Measurements from ENCODE around the gene CHIT1.

DNA sequence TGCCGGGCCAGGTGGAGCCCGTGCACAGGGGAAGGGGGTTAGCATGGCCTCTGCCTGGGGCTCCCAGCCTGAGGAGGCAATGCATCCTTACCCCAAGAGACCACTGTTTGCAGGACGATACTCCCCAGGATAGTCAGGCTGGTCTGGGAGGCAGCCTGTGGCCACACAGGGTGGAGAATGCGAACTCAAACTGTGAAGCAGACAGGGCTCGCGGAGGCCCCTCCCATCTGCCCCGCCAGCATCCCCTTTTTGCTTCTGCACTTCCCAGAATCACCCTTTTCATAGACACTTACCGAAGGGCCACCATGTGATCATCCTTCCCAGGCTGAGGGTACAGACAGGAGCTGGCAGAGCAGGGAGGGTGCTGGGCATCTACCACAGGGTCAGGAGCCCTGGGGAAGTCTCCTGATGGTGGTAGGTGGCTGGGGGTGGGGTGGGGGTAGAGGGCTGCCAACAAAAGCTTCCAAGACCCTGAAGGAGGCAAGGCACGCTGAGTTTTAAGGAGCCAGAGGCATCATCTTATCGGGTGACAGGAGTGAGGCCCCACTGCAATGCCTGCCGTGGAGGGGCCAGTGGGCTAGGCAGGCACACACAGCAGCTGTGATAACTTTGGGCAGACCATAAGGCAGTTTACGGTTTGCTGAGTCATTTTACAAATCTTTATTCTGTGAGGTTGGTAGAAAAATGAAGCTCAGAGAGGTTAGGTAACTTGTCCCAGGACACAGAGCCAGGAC, 44.6 kb upstream of the CHIT1 start:
- TF ChIP-seq EGR1 (IDR thresholded peaks at IDR 0.05; ENCODE audit: low read depth) (no peak), EZH2phosphoT487 (IDR thresholded peaks at IDR 0.05; ENCODE audit: borderline replicate concordance) (no peak), POLR2A (IDR thresholded peaks at IDR 0.05; ENCODE audit: borderline replicate concordance, extremely low read depth, insufficient read depth, insufficient read length) (no peak), TCF7L2 (IDR thresholded peaks at IDR 0.05; ENCODE audit: borderline replicate concordance, extremely low read depth, insufficient read depth, insufficient read length) (no peak), POLR2AphosphoS5 (IDR thresholded peaks at IDR 0.05; ENCODE audit: low read depth, low read length) (no peak)
- TF ChIP-seq, protein P1, sequence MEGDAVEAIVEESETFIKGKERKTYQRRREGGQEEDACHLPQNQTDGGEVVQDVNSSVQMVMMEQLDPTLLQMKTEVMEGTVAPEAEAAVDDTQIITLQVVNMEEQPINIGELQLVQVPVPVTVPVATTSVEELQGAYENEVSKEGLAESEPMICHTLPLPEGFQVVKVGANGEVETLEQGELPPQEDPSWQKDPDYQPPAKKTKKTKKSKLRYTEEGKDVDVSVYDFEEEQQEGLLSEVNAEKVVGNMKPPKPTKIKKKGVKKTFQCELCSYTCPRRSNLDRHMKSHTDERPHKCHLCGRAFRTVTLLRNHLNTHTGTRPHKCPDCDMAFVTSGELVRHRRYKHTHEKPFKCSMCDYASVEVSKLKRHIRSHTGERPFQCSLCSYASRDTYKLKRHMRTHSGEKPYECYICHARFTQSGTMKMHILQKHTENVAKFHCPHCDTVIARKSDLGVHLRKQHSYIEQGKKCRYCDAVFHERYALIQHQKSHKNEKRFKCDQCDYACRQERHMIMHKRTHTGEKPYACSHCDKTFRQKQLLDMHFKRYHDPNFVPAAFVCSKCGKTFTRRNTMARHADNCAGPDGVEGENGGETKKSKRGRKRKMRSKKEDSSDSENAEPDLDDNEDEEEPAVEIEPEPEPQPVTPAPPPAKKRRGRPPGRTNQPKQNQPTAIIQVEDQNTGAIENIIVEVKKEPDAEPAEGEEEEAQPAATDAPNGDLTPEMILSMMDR (IDR thresholded peaks at IDR 0.05 in 2 of 3, conservative IDR thresholded peaks at IDR 0.05 in 1 of 3; ENCODE audit: borderline replicate concordance in 1 of 3, insufficient read depth in 1 of 3, low read depth in 2 of 3, low read length in 2 of 3): no peak
- TF ChIP-seq, protein P2, sequence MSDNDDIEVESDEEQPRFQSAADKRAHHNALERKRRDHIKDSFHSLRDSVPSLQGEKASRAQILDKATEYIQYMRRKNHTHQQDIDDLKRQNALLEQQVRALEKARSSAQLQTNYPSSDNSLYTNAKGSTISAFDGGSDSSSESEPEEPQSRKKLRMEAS (IDR thresholded peaks at IDR 0.05): no peak

Measured in HCT116 (cell line).